IPS-18a (cell line): ENCODE data around the gene DEPP1.
A peak's percentile ranks its signal among the peaks of the same experiment; 100 is the strongest.

Experiments
- H3K27ac ChIP-seq: one replicate; pipeline ENCODE4 v1.5.1; 2013; ENCODE audit warnings: low read length
- H3K27me3 ChIP-seq: one replicate; pipeline ENCODE4 v1.6.1; 2013; ENCODE audit warnings: mild to moderate bottlenecking, low read length; ENCODE audit not compliant: control insufficient read depth, insufficient read depth
- H3K36me3 ChIP-seq: one replicate; pipeline ENCODE4 v1.6.1; 2013; ENCODE audit warnings: low read depth, low read length; ENCODE audit not compliant: control insufficient read depth
- H3K4me1 ChIP-seq: one replicate; pipeline ENCODE4 v1.6.1; 2013; ENCODE audit warnings: low read depth, low read length; ENCODE audit not compliant: control insufficient read depth
- H3K4me3 ChIP-seq: one replicate; pipeline ENCODE4 v1.5.1; 2013; ENCODE audit warnings: low read length
- H3K9ac ChIP-seq: one replicate; pipeline ENCODE4 v1.6.1; 2013; ENCODE audit warnings: mild to moderate bottlenecking, low read length, moderate library complexity
- H3K9me3 ChIP-seq: one replicate; pipeline ENCODE4 v1.6.1; 2013; ENCODE audit warnings: low read depth, low read length; ENCODE audit not compliant: control insufficient read depth

DEPP1 gene

DNA sequence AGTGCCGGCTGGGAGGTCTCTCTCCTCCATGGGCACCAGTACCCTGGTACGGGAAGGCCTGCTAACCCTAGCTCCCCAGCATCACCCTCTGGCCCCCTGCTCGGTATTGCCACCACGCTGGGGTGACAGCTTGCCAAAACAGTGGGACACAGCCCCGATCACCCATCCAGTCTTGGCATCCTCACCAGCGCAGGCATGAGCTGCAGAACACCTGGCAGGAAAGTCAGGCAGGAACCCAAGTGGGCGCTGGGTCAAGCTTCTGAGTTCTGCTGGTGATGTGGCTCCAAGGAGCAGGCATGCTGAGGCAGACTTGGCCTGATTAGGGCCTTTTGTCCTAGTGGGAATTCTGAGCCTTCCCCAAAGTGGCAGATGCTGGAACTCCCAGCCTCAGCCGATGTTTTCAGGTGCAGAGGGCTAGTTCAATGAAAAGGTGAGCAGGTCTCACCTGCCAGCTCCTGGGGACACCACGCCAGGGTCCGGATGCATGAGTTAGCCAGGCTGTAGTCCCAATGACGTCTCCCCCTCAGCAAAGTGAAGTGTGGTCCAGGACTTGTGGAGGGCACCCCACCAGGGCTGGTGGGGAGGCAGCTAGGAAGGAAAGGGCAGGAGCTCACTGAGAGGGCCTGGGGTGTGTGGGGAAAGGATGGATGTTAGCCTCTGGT lies 13.6 kb upstream of the DEPP1 start:
- Histone ChIP-seq H3K4me3 (no peak overlapping the region), H3K4me1 (peaks cover 35% of the 10 kb centered on the region), H3K36me3 (no peaks in the 10 kb centered on the region), H3K27ac (no peak overlapping the region), H3K9ac (no peak overlapping the region), H3K27me3 (no peaks in the 10 kb centered on the region), H3K9me3 (no peaks in the 10 kb centered on the region)

- peaks cover 39% of the 10 kb centered on the region for H3K4me1 ChIP-seq
- H3K4me3 ChIP-seq: no peak overlapping the region
- H3K27me3 ChIP-seq: no peaks in the 10 kb centered on the region
- H3K36me3 ChIP-seq: no peaks in the 10 kb centered on the region
- H3K27ac ChIP-seq: no peak overlapping the region
- H3K9me3 ChIP-seq: no peaks in the 10 kb centered on the region
- no peak overlapping the region for H3K9ac ChIP-seq
Measured at GRCh38 chr10:44991571-44991970, 13.0 kb upstream of the DEPP1 start.

GRCh38 chr10:44990965-44991364 lies 12.4 kb upstream of the DEPP1 start:
- H3K9ac ChIP-seq: no peak overlapping the region

GRCh38 chr10:44990302-44990655 lies 11.7 kb upstream of the DEPP1 start:
- peaks cover 52% of the 10 kb centered on the region for H3K4me1 ChIP-seq
- peak overlapping the region; percentile 14 for H3K4me3 ChIP-seq
- no peaks in the 10 kb centered on the region for H3K36me3 ChIP-seq
- no peaks in the 10 kb centered on the region for H3K9me3 ChIP-seq
- H3K9ac ChIP-seq: no peak overlapping the region
- H3K27me3 ChIP-seq: no peaks in the 10 kb centered on the region
- H3K27ac ChIP-seq: no peak overlapping the region

More at GRCh38 chr10:44990965-44991364, 12.4 kb upstream of the DEPP1 start:
- Histone ChIP-seq H3K4me1 (peaks cover 45% of the 10 kb centered on the region), H3K27ac (no peak overlapping the region), H3K9me3 (no peaks in the 10 kb centered on the region), H3K27me3 (no peaks in the 10 kb centered on the region), H3K4me3 (no peak overlapping the region), H3K36me3 (no peaks in the 10 kb centered on the region)

GRCh38 chr10:44989597-44990301 lies 11.1 kb upstream of the DEPP1 start:
- H3K4me3 ChIP-seq: peak overlapping the region; percentile 14
- H3K9ac ChIP-seq: no peak overlapping the region
- no peaks in the 10 kb centered on the region for H3K27me3 ChIP-seq
- no peaks in the 10 kb centered on the region for H3K36me3 ChIP-seq
- H3K4me1 ChIP-seq: peaks cover 53% of the 10 kb centered on the region
- H3K9me3 ChIP-seq: no peaks in the 10 kb centered on the region
- no peak overlapping the region for H3K27ac ChIP-seq

- H3K9ac ChIP-seq: no peak overlapping the region
- H3K9me3 ChIP-seq: no peaks in the 10 kb centered on the region
- no peaks in the 10 kb centered on the region for H3K27me3 ChIP-seq
- H3K4me3 ChIP-seq: no peak overlapping the region
- H3K4me1 ChIP-seq: peaks cover 50% of the 10 kb centered on the region
- H3K36me3 ChIP-seq: no peaks in the 10 kb centered on the region
- no peak overlapping the region for H3K27ac ChIP-seq
Measured at GRCh38 chr10:44988957-44989585, 10.5 kb upstream of the DEPP1 start.

DNA sequence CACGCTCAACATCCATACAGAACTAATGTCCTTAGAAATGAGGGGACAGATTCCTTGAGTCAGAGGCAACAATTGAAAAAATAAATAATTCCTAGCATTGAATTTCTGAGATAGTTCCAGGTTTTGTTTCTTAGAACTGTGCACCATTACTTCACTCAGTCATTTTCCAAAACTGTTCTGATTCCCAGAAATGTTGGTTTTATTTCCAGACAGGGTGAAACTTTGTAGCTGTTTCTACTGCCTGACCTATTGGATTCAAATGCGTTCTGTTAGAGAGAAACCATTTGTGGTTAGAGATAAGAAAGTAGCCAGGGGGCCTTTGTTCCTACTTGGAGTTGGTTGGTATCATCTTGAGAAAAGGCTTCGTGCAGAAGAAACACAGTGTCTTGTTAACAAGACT lies 8.1 kb upstream of the DEPP1 start:
- H3K36me3 ChIP-seq: no peaks in the 10 kb centered on the region
- no peaks in the 10 kb centered on the region for H3K27me3 ChIP-seq
- no peaks in the 10 kb centered on the region for H3K9me3 ChIP-seq
- H3K4me3 ChIP-seq: no peak overlapping the region
- H3K4me1 ChIP-seq: peaks cover 48% of the 10 kb centered on the region
- H3K27ac ChIP-seq: no peak overlapping the region
- no peak overlapping the region for H3K9ac ChIP-seq

DNA sequence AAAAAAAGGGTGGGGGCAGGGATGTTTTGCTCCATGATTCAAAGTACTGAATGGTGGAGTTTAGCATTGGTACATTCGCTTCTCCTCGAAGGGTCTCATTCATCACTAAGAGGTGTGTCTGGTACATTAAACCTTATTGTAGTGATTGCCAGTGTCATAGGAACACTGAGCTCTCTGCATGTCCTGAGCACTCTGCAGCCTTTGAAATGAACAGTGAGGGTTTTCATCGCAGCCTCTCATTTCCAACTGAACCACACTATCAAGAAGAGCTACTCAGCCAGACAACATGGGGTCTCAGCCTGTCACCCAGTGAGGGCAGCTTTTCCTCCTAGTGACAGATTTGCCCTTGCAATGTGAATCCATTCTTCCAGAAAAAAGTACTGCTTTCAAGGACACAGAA lies 7.6 kb upstream of the DEPP1 start:
- Histone ChIP-seq H3K9me3 (no peaks in the 10 kb centered on the region), H3K9ac (no peak overlapping the region), H3K4me1 (peaks cover 43% of the 10 kb centered on the region), H3K4me3 (no peak overlapping the region), H3K27me3 (no peaks in the 10 kb centered on the region), H3K36me3 (no peaks in the 10 kb centered on the region), H3K27ac (no peak overlapping the region)

DNA sequence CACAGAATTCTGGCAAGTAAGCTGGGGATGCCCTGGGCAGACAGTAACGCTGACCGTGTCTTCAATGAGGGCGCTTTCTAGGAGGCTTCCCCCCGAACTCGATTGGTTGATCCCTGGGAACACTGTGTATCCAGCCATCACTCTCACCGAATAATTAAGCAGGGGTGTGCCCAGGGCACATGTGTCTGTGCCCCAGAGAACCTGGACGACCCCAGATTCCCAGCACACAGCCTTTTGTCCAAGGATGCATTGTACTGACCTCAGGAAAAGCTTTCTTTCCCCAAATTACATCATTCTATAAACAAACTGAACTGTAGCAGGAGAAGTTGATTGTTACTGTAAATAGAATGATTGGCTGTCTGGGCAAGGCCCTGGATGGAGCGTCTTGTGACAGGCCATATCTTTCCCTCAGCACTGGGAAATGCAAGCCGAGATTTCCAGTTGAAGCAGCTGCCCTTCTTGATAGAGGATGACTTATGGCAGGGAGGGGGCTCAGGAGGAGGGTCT lies 6.6 kb upstream of the DEPP1 start:
- no peaks in the 10 kb centered on the region for H3K9me3 ChIP-seq
- H3K27ac ChIP-seq: no peak overlapping the region
- H3K27me3 ChIP-seq: no peaks in the 10 kb centered on the region
- peaks cover 45% of the 10 kb centered on the region for H3K4me1 ChIP-seq
- H3K36me3 ChIP-seq: no peaks in the 10 kb centered on the region
- no peak overlapping the region for H3K9ac ChIP-seq
- no peak overlapping the region for H3K4me3 ChIP-seq

- Histone ChIP-seq H3K9me3 (no peaks in the 10 kb centered on the region), H3K27ac (no peak overlapping the region), H3K9ac (no peak overlapping the region), H3K4me3 (no peak overlapping the region), H3K4me1 (peaks cover 45% of the 10 kb centered on the region), H3K36me3 (no peaks in the 10 kb centered on the region), H3K27me3 (no peaks in the 10 kb centered on the region)
Measured at GRCh38 chr10:44984671-44985101, 6.1 kb upstream of the DEPP1 start.

GRCh38 chr10:44983895-44984278 lies 5.3 kb upstream of the DEPP1 start:
- Histone ChIP-seq H3K36me3 (no peaks in the 10 kb centered on the region), H3K9ac (no peak overlapping the region), H3K4me3 (no peak overlapping the region), H3K27me3 (no peaks in the 10 kb centered on the region), H3K27ac (no peak overlapping the region), H3K9me3 (no peaks in the 10 kb centered on the region), H3K4me1 (peaks cover 46% of the 10 kb centered on the region)
